A673 (cell line): ENCODE results near the gene TMEM107. TPM values are rescaled to one million over a fixed set of nuclear protein-coding genes. Genes with fewer than 3 reads are reported as not detected.

Experiments
- BruUV-seq: library from RNA; stranded (reverse); fragments of 400-500 nt; replicated peaks from 2 replicates; lab custom pipeline; 2021; lab: Mats Ljungman, UMichigan
- CTCF ChIA-PET: fragments of 300-600 bp; sonication (Branson Sonifier 250); formaldehyde crosslinking; loops from one replicate; lab custom pipeline; 2022; ENCODE audit warnings: antibody characterized with exemption; lab: Charles Lee
- POLR2A ChIA-PET: fragments of 300-600 bp; sonication (Branson Sonifier 250); formaldehyde crosslinking; loops from one replicate; lab custom pipeline; 2022; ENCODE audit warnings: antibody characterized with exemption; ENCODE audit not compliant: low non-redundant PET; lab: Charles Lee
- DNase-seq: peaks from one replicate; pipeline ENCODE4 v3.0.0-alpha.2; 2015; ENCODE audit warnings: low spot score
- H3K27ac ChIP-seq: fragments of 200-600 bp; sonication (generic); 2 replicates; pipeline ENCODE4 v1.5.1; 2016; ENCODE audit warnings: mixed run types, low read depth, mild to moderate bottlenecking, mixed read lengths, antibody characterized with exemption, low read length; ENCODE audit not compliant: poor library complexity, severe bottlenecking
- H3K27me3 ChIP-seq: fragments of 200-600 bp; sonication (generic); replicated peaks from 2 replicates; pipeline ENCODE4 v1.6.1; 2017; ENCODE audit warnings: mixed run types, low read depth, mild to moderate bottlenecking, mixed read lengths, antibody characterized with exemption, low read length; ENCODE audit not compliant: insufficient read depth, poor library complexity
- H3K36me3 ChIP-seq: fragments of 200-600 bp; sonication (generic); 2 replicates; pipeline ENCODE4 v1.6.1; 2016; ENCODE audit warnings: mixed run types, mild to moderate bottlenecking, mixed read lengths, antibody characterized with exemption, low read length; ENCODE audit not compliant: insufficient read depth, poor library complexity, severe bottlenecking
- H3K4me1 ChIP-seq: fragments of 200-600 bp; sonication (generic); 2 replicates; pipeline ENCODE4 v1.6.1; 2017; ENCODE audit warnings: mixed run types, mild to moderate bottlenecking, mixed read lengths, antibody characterized with exemption, low read length; ENCODE audit not compliant: insufficient read depth, poor library complexity, severe bottlenecking
- H3K4me3 ChIP-seq: fragments of 200-600 bp; sonication (generic); 2 replicates; pipeline ENCODE4 v1.5.1; 2016; ENCODE audit warnings: low read depth, mixed run types, mild to moderate bottlenecking, mixed read lengths, low read length; ENCODE audit not compliant: poor library complexity, severe bottlenecking
- H3K9me3 ChIP-seq: fragments of 200-600 bp; sonication (generic); 2 replicates; pipeline ENCODE4 v1.6.1; 2016; ENCODE audit warnings: mixed run types, low read depth, mild to moderate bottlenecking, mixed read lengths, antibody characterized with exemption, low read length; ENCODE audit not compliant: poor library complexity, severe bottlenecking
- CTCF ChIP-seq: fragments of 300-800, 200-600 bp; sonication (generic); conservative IDR thresholded peaks from 2 replicates; pipeline ENCODE4 v1.5.1; 2017; ENCODE audit warnings: low read depth, mild to moderate bottlenecking, antibody characterized with exemption, low read length, moderate library complexity, mixed read lengths
- EZH2 ChIP-seq: fragments of 200-600 bp; sonication (generic); IDR thresholded peaks from 2 replicates; pipeline ENCODE4 v1.6.1; 2017; ENCODE audit warnings: borderline replicate concordance, low read depth, mild to moderate bottlenecking, mixed read lengths, antibody characterized with exemption, low read length; ENCODE audit not compliant: poor library complexity, severe bottlenecking
- intact Hi-C: fragments of 100-400 bp; cut with micrococcal nuclease; formaldehyde crosslinking; loops from one replicate; pipeline ENCODE4 v1.10.0; 2022; ENCODE audit not compliant: unreplicated experiment
- total RNA-seq: library from RNA; stranded (reverse); gene quantifications from 2 replicates; pipeline ENCODE4 v1.2.3, GENCODE V29; 2021

The TMEM107 gene
- total RNA-seq, 1 experiment from 2014 or later: 19.4 TPM

GRCh38 chr17:8156246-8156992 is 19.8 kb downstream of the TMEM107 start:
- H3K27ac ChIP-seq: peak overlapping the region; percentile 97
- CTCF ChIA-PET: interaction anchor here (0.5 kb wide), 2 partner anchors 52 to 62 kb away, joined by 3 to 4 read pairs; no protein-coding TSS in a partner anchor
- POLR2A ChIA-PET: interaction anchor here (0.6 to 0.9 kb wide), 2 partner anchors 17 to 32 kb away, joined by 3 to 6 read pairs; no protein-coding TSS in a partner anchor
- H3K36me3 ChIP-seq: peaks cover 21% of the 10 kb centered on the region
- peaks cover 46% of the 10 kb centered on the region for H3K4me1 ChIP-seq
- TF ChIP-seq EZH2 (no peak), CTCF (0 out of 2 replicates have a peak, but pooled peaks have one; percentile 34)
- H3K4me3 ChIP-seq: peak overlapping the region; percentile 52
- BruUV-seq: no TSS peak
- intact Hi-C loops: loop anchor here (2.0 kb wide), 2 partner anchors 18 to 34 kb away; no protein-coding TSS in a partner anchor
- DNase-seq: peak; percentile 100
- no peaks in the 10 kb centered on the region for H3K9me3 ChIP-seq
- no peaks in the 10 kb centered on the region for H3K27me3 ChIP-seq

DNA sequence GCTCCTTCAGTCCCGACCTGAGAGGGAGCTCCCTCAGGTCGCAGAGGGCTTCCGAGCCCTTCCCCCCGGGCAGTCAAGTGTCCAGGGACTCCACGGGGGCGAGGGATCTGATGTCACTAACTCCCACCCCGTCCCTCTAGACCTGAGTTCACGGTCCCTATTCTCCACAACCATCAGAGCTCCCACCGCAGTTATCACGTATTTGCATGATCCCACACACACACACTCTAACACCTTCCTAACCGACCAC is 20.3 kb downstream of the TMEM107 start:
- BruUV-seq: TSS peak; percentile 16
- Histone ChIP-seq H3K36me3 (peaks cover 16% of the 10 kb centered on the region), H3K4me3 (peak overlapping the region; percentile 51), H3K27me3 (no peaks in the 10 kb centered on the region), H3K4me1 (peaks cover 42% of the 10 kb centered on the region), H3K9me3 (no peaks in the 10 kb centered on the region), H3K27ac (peak overlapping the region; percentile 97)
- CTCF ChIA-PET: interaction anchor here (0.5 to 0.9 kb wide), 2 partner anchors 34 to 61 kb away, joined by 4 to 5 read pairs; no protein-coding TSS in a partner anchor
- intact Hi-C loops: loop anchor here (2.0 kb wide), 2 partner anchors 17 to 33 kb away; no protein-coding TSS in a partner anchor
- no peak for DNase-seq
- TF ChIP-seq CTCF (no peak), EZH2 (no peak)
- POLR2A ChIA-PET: no interaction called here

GRCh38 chr17:8155231-8155995 is 20.8 kb downstream of the TMEM107 start:
- BruUV-seq: no TSS peak
- POLR2A ChIA-PET: no interaction called here

More at GRCh38 chr17:8155231-8155995, 20.8 kb downstream of the TMEM107 start:
- peaks cover 13% of the 10 kb centered on the region for H3K36me3 ChIP-seq
- TF ChIP-seq CTCF (no peak), EZH2 (no peak)
- H3K9me3 ChIP-seq: no peaks in the 10 kb centered on the region
- intact Hi-C loops: no loop called here
- peak overlapping the region; percentile 97 for H3K27ac ChIP-seq
- no peaks in the 10 kb centered on the region for H3K27me3 ChIP-seq
- CTCF ChIA-PET: interaction anchor here (0.5 to 0.9 kb wide), 2 partner anchors 33 to 61 kb away, joined by 4 to 5 read pairs; no protein-coding TSS in a partner anchor
- H3K4me1 ChIP-seq: peaks cover 43% of the 10 kb centered on the region
- H3K4me3 ChIP-seq: peak overlapping the region; percentile 51
- DNase-seq: no peak
